Fibroblast of lung (primary cell): ENCODE data around the gene LIN52.

Experiments used
- EZH2 ChIP-seq: IDR thresholded peaks from 2 replicates; pipeline ENCODE4 v1.5.1; 2012; ENCODE audit warnings: low read length, control low read depth, mild to moderate bottlenecking; ENCODE audit errors: missing control alignments
- TF ChIP-seq, protein P1 (sequence below), 2 donors: IDR thresholded peaks in 1 of 2; conservative IDR thresholded peaks in 1 of 2; 1 replicate in 1 of 2; 2 replicates in 1 of 2; pipeline ENCODE4 v1.5.1; 2011 to 2012; ENCODE audit warnings: low read length in 2 of 2, control low read depth in 1 of 2, inconsistent platforms in 1 of 2, low read depth in 1 of 2, mild to moderate bottlenecking in 1 of 2

DNA sequence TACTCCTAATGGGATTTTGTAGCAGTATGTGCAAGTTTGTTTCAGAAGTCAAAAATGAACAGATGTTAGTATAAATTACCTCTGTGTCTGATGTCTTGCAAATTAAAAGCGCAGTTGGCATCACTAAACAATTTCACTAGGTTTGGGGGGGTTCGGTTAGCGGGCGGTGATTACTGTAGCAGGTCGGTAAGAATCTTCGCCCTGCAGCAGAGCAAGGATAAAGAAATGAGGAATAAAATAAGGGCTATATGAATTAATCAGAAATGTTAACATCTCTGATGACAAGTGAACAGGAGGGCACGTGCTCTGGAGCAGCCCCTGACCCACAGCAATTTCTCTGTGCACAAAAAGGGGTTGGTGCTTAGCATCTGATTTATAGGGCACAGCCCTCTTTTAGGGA lies 110.9 kb downstream of the LIN52 start:
- TF ChIP-seq, protein P1, sequence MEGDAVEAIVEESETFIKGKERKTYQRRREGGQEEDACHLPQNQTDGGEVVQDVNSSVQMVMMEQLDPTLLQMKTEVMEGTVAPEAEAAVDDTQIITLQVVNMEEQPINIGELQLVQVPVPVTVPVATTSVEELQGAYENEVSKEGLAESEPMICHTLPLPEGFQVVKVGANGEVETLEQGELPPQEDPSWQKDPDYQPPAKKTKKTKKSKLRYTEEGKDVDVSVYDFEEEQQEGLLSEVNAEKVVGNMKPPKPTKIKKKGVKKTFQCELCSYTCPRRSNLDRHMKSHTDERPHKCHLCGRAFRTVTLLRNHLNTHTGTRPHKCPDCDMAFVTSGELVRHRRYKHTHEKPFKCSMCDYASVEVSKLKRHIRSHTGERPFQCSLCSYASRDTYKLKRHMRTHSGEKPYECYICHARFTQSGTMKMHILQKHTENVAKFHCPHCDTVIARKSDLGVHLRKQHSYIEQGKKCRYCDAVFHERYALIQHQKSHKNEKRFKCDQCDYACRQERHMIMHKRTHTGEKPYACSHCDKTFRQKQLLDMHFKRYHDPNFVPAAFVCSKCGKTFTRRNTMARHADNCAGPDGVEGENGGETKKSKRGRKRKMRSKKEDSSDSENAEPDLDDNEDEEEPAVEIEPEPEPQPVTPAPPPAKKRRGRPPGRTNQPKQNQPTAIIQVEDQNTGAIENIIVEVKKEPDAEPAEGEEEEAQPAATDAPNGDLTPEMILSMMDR (conservative IDR thresholded peaks at IDR 0.05 in 1 of 2, IDR thresholded peaks at IDR 0.05 in 1 of 2; ENCODE audit: low read depth in 1 of 2, low read length in 2 of 2) = no peak
- no peak for TF ChIP-seq EZH2
